Measurements from ENCODE around the gene RPS29. TPM values are rescaled to one million over a fixed set of nuclear protein-coding genes. Genes with fewer than 3 reads are reported as not detected.
"Not testable (repeated sequence)": the region's sequence is repeated elsewhere in the genome, so short reads cannot be mapped to it uniquely, and the experiment has no call there.

RPS29 gene
- total RNA-seq, 1 donor from 2014 or later = 1,338 TPM

- no peak overlapping the region for H3K4me3 Mint-ChIP-seq
- H3K27me3 Mint-ChIP-seq (ENCODE audit: low read depth) = no peaks in the 10 kb centered on the region
- no peak for TF ChIP-seq CTCF (IDR thresholded peaks at IDR 0.05; ENCODE audit: unreplicated experiment)
- H3K36me3 Mint-ChIP-seq = no peaks in the 10 kb centered on the region
- peaks cover 18% of the 10 kb centered on the region for H3K4me1 Mint-ChIP-seq
- no peak for DNase-seq (ENCODE audit: low spot score in 2 of 2, unreplicated experiment in 2 of 2)
- H3K9me3 Mint-ChIP-seq = no peaks in the 10 kb centered on the region
- H3K27ac Mint-ChIP-seq = no peak overlapping the region
Observed at GRCh38 chr14:49589387-49589786, 3.2 kb upstream of the RPS29 start.

- no peaks in the 10 kb centered on the region for H3K9me3 Mint-ChIP-seq
- no peak for DNase-seq (ENCODE audit: low spot score in 2 of 2, unreplicated experiment in 2 of 2)
- TF ChIP-seq CTCF (IDR thresholded peaks at IDR 0.05; ENCODE audit: unreplicated experiment) = peak; percentile 89
- no peaks in the 10 kb centered on the region for H3K27me3 Mint-ChIP-seq (ENCODE audit: low read depth)
- H3K27ac Mint-ChIP-seq = peak overlapping the region; percentile 98
- H3K36me3 Mint-ChIP-seq = peaks cover 16% of the 10 kb centered on the region
- H3K4me3 Mint-ChIP-seq = peak overlapping the region; percentile 86
- peaks cover 24% of the 10 kb centered on the region for H3K4me1 Mint-ChIP-seq
Observed at GRCh38 chr14:49586673-49587460, 687 bp upstream of the RPS29 start.

- H3K9me3 Mint-ChIP-seq; H3K27me3 Mint-ChIP-seq (ENCODE audit: low read depth); DNase-seq (ENCODE audit: low spot score in 2 of 2, unreplicated experiment in 2 of 2): not testable (repeated sequence)
- Mint-ChIP-seq H3K4me3 (peak overlapping the region; percentile 86), H3K27ac (peak overlapping the region; percentile 98), H3K36me3 (peaks cover 18% of the 10 kb centered on the region), H3K4me1 (peaks cover 26% of the 10 kb centered on the region)
Observed at GRCh38 chr14:49584981-49585640, 1.1 kb downstream of the RPS29 start.

- no peaks in the 10 kb centered on the region for H3K9me3 Mint-ChIP-seq
- no peaks in the 10 kb centered on the region for H3K27me3 Mint-ChIP-seq (ENCODE audit: low read depth)
- no peak for TF ChIP-seq CTCF (IDR thresholded peaks at IDR 0.05; ENCODE audit: unreplicated experiment)
- DNase-seq (ENCODE audit: low spot score in 2 of 2, unreplicated experiment in 2 of 2) = no peak
- peak overlapping the region; percentile 86 for H3K4me3 Mint-ChIP-seq
- peak overlapping the region; percentile 78 for H3K27ac Mint-ChIP-seq
- H3K4me1 Mint-ChIP-seq = peaks cover 26% of the 10 kb centered on the region
- H3K36me3 Mint-ChIP-seq = peaks cover 18% of the 10 kb centered on the region
Observed at GRCh38 chr14:49584058-49584457, 2.1 kb downstream of the RPS29 start.

- DNase-seq (ENCODE audit: low spot score in 2 of 2, unreplicated experiment in 2 of 2) = no peak
- Mint-ChIP-seq H3K4me3 (peak overlapping the region; percentile 86), H3K27ac (peak overlapping the region; percentile 74), H3K9me3 (no peaks in the 10 kb centered on the region), H3K4me1 (peaks cover 26% of the 10 kb centered on the region), H3K27me3 (ENCODE audit: low read depth) (no peaks in the 10 kb centered on the region), H3K36me3 (peaks cover 18% of the 10 kb centered on the region)
- no peak for TF ChIP-seq CTCF (IDR thresholded peaks at IDR 0.05; ENCODE audit: unreplicated experiment)
Observed at GRCh38 chr14:49583629-49584028, 2.6 kb downstream of the RPS29 start.
